Vagina (tissue), 2 donors: ENCODE data around the gene DNAJC4. TPM values are rescaled to one million over a fixed set of nuclear protein-coding genes. Genes with fewer than 3 reads are reported as not detected.

Experiments used
- DNase-seq, 2 donors: peaks; one replicate each; pipeline ENCODE4 v3.0.0-alpha.2; 2017; ENCODE audit errors: extremely low spot score in 2 of 2
- H3K27ac ChIP-seq: fragments of 200-600 bp; sonication (generic); one replicate; pipeline ENCODE4 v1.5.1; 2019
- H3K27me3 ChIP-seq: fragments of 200-600 bp; sonication (generic); one replicate; pipeline ENCODE4 v1.5.1; 2019
- H3K36me3 ChIP-seq, 2 donors: fragments of 200-600 bp; sonication (generic); one replicate each; pipeline ENCODE4 v1.5.1; 2017 to 2019
- H3K4me1 ChIP-seq: fragments of 200-600 bp; sonication (generic); one replicate; pipeline ENCODE4 v1.5.1; 2019
- H3K4me3 ChIP-seq, 2 donors: fragments of 200-600 bp; sonication (generic); 1 replicate in 1 of 2; 2 replicates in 1 of 2; pipeline ENCODE4 v1.5.1; 2016 to 2019
- H3K9me3 ChIP-seq: fragments of 200-600 bp; sonication (generic); one replicate; pipeline ENCODE4 v1.5.1; 2019
- POLR2A ChIP-seq, 2 donors: fragments of 450-650 bp; IDR thresholded peaks; one replicate each; pipeline ENCODE4 v1.6.1; 2017; ENCODE audit warnings: antibody characterized with exemption in 2 of 2, mild to moderate bottlenecking in 2 of 2, moderate library complexity in 2 of 2
- POLR2AphosphoS5 ChIP-seq, 2 donors: sonication (generic); formaldehyde crosslinking; IDR thresholded peaks; one replicate each; pipeline ENCODE4 v1.9.0; 2017; ENCODE audit warnings: antibody characterized with exemption in 2 of 2, mild to moderate bottlenecking in 2 of 2, low read depth in 1 of 2; ENCODE audit not compliant: insufficient read depth in 1 of 2
- intact Hi-C: fragments of 100-400 bp; cut with DNase I; formaldehyde crosslinking; loops from one replicate; pipeline ENCODE4 v1.15.1; 2023
- total RNA-seq: library from RNA; depleted of rRNA; stranded (reverse); fragments of >200 nt; gene quantifications from one replicate; pipeline ENCODE4 v1.2.3, GENCODE V29; 2016
- TF ChIP-seq, protein P1 (sequence below), 3 experiments: fragments of 450-650 bp in 2 of 3; fragments of 200-600 bp in 1 of 3; sonication (generic) in 1 of 3; IDR thresholded peaks; one replicate each; pipeline ENCODE4 v1.5.1; 2017 to 2019; ENCODE audit warnings: antibody characterized with exemption in 3 of 3, mild to moderate bottlenecking in 2 of 3, moderate library complexity in 2 of 3

Gene DNAJC4
- total RNA-seq, 1 donor from 2014 or later, result 43.7 TPM

DNA sequence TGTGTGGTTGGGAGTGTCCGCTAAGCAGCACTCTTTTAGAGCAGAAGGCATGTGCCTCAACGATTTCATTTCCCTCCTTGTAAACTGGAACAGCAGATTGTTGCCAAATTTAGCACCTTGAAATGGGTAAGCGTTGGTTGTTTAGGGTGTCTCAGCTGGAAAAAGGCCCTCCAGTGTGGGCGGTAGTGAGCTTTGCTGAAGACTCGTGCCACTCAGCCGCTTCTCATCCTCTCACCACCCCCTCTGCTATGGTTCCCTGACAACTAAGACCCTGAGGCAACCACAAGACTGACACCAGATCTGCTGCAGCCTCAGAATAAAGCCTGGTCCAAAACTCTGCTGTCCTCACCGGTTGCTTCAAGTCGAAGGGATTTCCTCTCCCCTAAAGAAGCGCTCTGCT is 33.7 kb upstream of the DNAJC4 start:
- H3K4me1 ChIP-seq, result peaks cover 13% of the 10 kb centered on the region
- TF ChIP-seq POLR2AphosphoS5 (IDR thresholded peaks at IDR 0.05; ENCODE audit: insufficient read depth in 1 of 2, low read depth in 1 of 2) (no peak), POLR2A (IDR thresholded peaks at IDR 0.05) (no peak)
- TF ChIP-seq, protein P1, sequence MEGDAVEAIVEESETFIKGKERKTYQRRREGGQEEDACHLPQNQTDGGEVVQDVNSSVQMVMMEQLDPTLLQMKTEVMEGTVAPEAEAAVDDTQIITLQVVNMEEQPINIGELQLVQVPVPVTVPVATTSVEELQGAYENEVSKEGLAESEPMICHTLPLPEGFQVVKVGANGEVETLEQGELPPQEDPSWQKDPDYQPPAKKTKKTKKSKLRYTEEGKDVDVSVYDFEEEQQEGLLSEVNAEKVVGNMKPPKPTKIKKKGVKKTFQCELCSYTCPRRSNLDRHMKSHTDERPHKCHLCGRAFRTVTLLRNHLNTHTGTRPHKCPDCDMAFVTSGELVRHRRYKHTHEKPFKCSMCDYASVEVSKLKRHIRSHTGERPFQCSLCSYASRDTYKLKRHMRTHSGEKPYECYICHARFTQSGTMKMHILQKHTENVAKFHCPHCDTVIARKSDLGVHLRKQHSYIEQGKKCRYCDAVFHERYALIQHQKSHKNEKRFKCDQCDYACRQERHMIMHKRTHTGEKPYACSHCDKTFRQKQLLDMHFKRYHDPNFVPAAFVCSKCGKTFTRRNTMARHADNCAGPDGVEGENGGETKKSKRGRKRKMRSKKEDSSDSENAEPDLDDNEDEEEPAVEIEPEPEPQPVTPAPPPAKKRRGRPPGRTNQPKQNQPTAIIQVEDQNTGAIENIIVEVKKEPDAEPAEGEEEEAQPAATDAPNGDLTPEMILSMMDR (IDR thresholded peaks at IDR 0.05), result no peak
- no peak overlapping the region for H3K4me3 ChIP-seq
- no peaks in the 10 kb centered on the region for H3K9me3 ChIP-seq
- no peaks in the 10 kb centered on the region for H3K27me3 ChIP-seq
- intact Hi-C loops, result no loop called here
- peaks cover 7 to 86% of the 10 kb centered on the region in 2 donors for H3K36me3 ChIP-seq
- DNase-seq, result no peak
- no peak overlapping the region for H3K27ac ChIP-seq

DNA sequence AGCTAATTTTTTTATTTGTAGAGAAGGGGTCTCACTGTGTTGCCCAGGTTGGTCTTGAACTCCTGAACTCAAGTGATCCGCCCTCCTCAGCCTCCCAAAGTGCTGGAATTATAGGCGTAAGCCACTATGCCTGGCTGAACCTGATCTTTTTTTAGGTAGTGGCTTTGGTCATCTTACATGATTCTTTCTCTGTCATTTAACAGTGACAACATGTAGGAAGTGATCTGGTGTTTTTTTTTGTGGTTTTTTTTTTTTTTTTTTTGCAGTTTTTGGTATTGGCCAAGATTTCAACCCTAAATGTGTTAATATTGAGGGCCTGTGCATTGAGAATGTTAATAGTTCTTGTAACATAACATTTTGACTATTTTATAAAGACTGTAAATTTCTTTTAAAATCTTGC is 31.8 kb upstream of the DNAJC4 start:
- Histone ChIP-seq H3K9me3 (no peaks in the 10 kb centered on the region), H3K4me1 (no peaks in the 10 kb centered on the region), H3K36me3 (peaks cover 7 to 97% of the 10 kb centered on the region in 2 donors), H3K27me3 (no peaks in the 10 kb centered on the region), H3K27ac (no peak overlapping the region), H3K4me3 (no peak overlapping the region)
- TF ChIP-seq, protein P1 (IDR thresholded peaks at IDR 0.05), result no peak
- no peak for TF ChIP-seq POLR2A (IDR thresholded peaks at IDR 0.05)
- TF ChIP-seq POLR2AphosphoS5 (IDR thresholded peaks at IDR 0.05; ENCODE audit: insufficient read depth in 1 of 2, low read depth in 1 of 2), result no peak
- intact Hi-C loops, result no loop called here
- no peak for DNase-seq

DNA sequence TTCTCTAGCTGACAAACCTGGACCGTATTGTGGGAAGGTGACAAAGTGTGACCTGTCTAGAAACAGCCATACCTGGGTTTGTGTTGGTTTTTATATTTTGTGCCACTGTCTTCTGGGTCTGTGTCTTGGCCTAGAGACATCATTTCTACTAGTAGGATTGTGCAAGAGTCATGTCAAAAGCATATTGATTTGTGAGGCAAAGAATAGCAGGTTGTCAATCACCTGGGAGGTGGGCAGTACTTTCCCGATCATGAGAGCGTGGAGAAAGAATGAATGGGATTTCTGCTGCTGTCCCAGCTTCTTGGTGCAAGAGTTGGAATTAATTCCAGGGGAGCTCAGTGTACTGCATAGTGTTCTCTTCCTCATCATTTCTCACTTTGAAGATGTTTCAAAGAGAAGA is 28.8 kb upstream of the DNAJC4 start:
- Histone ChIP-seq H3K27ac (no peak overlapping the region), H3K27me3 (no peaks in the 10 kb centered on the region), H3K4me1 (peaks cover 11% of the 10 kb centered on the region), H3K9me3 (no peaks in the 10 kb centered on the region), H3K4me3 (no peak overlapping the region), H3K36me3 (peaks cover 0 to 73% of the 10 kb centered on the region in 2 donors)
- intact Hi-C loops, result no loop called here
- DNase-seq, result no peak
- TF ChIP-seq, protein P1 (IDR thresholded peaks at IDR 0.05), result no peak
- TF ChIP-seq POLR2AphosphoS5 (IDR thresholded peaks at IDR 0.05; ENCODE audit: insufficient read depth in 1 of 2, low read depth in 1 of 2) (no peak), POLR2A (IDR thresholded peaks at IDR 0.05) (no peak)

DNA sequence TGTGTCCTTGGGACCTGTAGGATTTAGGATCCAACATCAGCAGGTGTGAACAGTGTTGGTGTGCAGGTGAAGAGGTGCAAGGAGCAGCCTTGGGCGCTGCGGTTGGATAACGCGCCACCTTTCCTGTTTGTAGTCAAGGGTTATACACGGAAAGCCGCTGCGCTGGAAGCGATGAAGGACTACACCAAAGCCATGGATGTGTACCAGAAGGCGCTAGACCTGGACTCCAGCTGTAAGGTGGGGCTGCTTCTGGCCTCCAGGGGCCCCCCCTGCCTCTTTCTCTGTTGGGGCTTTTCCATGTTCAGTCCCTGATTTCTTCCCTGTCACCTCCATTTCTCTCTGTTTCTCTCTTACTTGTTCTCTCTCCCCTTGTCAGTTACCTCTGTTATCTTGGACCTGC is 27.4 kb upstream of the DNAJC4 start:
- Histone ChIP-seq H3K4me1 (peaks cover 18% of the 10 kb centered on the region), H3K27ac (no peak overlapping the region), H3K27me3 (no peaks in the 10 kb centered on the region), H3K36me3 (peaks cover 0 to 59% of the 10 kb centered on the region in 2 donors), H3K4me3 (no peak overlapping the region), H3K9me3 (no peaks in the 10 kb centered on the region)
- DNase-seq, result no peak
- TF ChIP-seq POLR2AphosphoS5 (IDR thresholded peaks at IDR 0.05; ENCODE audit: insufficient read depth in 1 of 2, low read depth in 1 of 2) (no peak), POLR2A (IDR thresholded peaks at IDR 0.05) (no peak)
- TF ChIP-seq, protein P1 (IDR thresholded peaks at IDR 0.05), result no peak
- intact Hi-C loops, result no loop called here

DNA sequence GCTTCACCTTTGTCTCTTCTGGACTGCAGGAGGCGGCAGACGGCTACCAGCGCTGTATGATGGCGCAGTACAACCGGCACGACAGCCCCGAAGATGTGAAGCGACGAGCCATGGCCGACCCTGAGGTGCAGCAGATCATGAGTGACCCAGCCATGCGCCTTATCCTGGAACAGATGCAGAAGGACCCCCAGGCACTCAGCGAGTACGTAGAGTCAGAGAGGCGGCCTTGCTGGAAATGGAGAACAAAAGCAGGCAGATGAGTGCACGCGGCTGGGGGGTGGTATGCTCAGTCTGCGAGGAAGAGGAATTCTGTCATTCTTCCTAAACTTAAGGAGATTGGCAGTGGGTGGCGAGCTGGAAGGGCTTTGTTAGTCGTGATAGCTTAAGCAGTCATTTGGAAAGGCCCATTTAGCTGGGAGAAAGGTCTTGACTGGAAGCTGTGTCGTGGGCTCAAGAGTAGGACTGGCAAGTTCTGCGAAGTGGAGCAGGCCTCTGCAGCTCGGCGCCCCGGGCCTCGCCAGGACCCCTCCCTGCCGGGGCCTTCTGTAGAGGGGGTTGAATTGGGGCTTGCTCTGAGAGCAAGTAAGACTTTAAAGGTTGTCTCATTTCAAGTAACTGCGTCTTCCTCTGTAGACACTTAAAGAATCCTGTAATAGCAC is 26.8 kb upstream of the DNAJC4 start:
- Histone ChIP-seq H3K27ac (no peak overlapping the region), H3K4me1 (peaks cover 23% of the 10 kb centered on the region), H3K27me3 (no peaks in the 10 kb centered on the region), H3K9me3 (no peaks in the 10 kb centered on the region), H3K4me3 (no peak overlapping the region), H3K36me3 (peaks cover 0 to 53% of the 10 kb centered on the region in 2 donors)
- intact Hi-C loops, result no loop called here
- no peak for DNase-seq
- TF ChIP-seq, protein P1 (IDR thresholded peaks at IDR 0.05), result no peak
- TF ChIP-seq POLR2AphosphoS5 (IDR thresholded peaks at IDR 0.05; ENCODE audit: insufficient read depth in 1 of 2, low read depth in 1 of 2), result no peak
- TF ChIP-seq POLR2A (IDR thresholded peaks at IDR 0.05), result no peak
